Naive thymus-derived CD4-positive, alpha-beta T cell (primary cell): ENCODE measurements around the gene MAP7D3. TPM values are rescaled to one million over a fixed set of nuclear protein-coding genes. Genes with fewer than 3 reads are reported as not detected.

Source experiments
- ATAC-seq: fragments of 150-1000 bp; cut with Tn5 transposase; 2 replicates; pipeline ENCODE4 v1.10.0; 2021; ENCODE audit warnings: mild to moderate bottlenecking, moderate library complexity
- CTCF ChIA-PET: fragments of 350-600 bp; sonication (Branson Sonifier 250); formaldehyde crosslinking; loops from one replicate; lab custom pipeline; 2021; ENCODE audit warnings: antibody characterized with exemption; lab: Charles Lee
- POLR2A ChIA-PET: fragments of 350-600 bp; sonication (Branson Sonifier 250); formaldehyde crosslinking; loops from one replicate; lab custom pipeline; 2021; ENCODE audit warnings: antibody characterized with exemption, inconsistent platforms; lab: Charles Lee
- DNase-seq, 9 donors: peaks; one replicate each; pipeline versions ENCODE4 v3.0.0 to v3.0.0-alpha.2; 2020 to 2022; ENCODE audit warnings: mixed read lengths in 1 of 9
- H3K27ac ChIP-seq: one replicate; pipeline ENCODE4 v1.7.0; 2013; ENCODE audit warnings: mild to moderate bottlenecking, low read depth, low read length, moderate library complexity
- H3K27me3 ChIP-seq, 2 donors: one replicate each; pipeline ENCODE4 v1.7.0; 2013; ENCODE audit warnings: low read length in 2 of 2, mild to moderate bottlenecking in 2 of 2, moderate library complexity in 2 of 2; ENCODE audit not compliant: control insufficient read depth in 2 of 2, insufficient read depth in 2 of 2
- H3K36me3 ChIP-seq, 3 experiments: 1 replicate in 2 of 3; 2 replicates in 1 of 3; pipeline ENCODE4 v1.7.0; 2013; ENCODE audit warnings: low read length in 3 of 3, mild to moderate bottlenecking in 3 of 3, moderate library complexity in 1 of 3; ENCODE audit not compliant: insufficient read depth in 3 of 3, control insufficient read depth in 2 of 3
- H3K4me1 ChIP-seq, 2 donors: one replicate each; pipeline ENCODE4 v1.7.0; 2013; ENCODE audit warnings: low read length in 2 of 2, mild to moderate bottlenecking in 2 of 2, moderate library complexity in 1 of 2; ENCODE audit not compliant: control insufficient read depth in 2 of 2, insufficient read depth in 2 of 2
- H3K4me3 ChIP-seq: 2 replicates; pipeline ENCODE4 v1.7.0; 2013; ENCODE audit warnings: mild to moderate bottlenecking, low read length
- H3K9me3 ChIP-seq, 3 experiments: 1 replicate in 2 of 3; 2 replicates in 1 of 3; pipeline ENCODE4 v1.7.0; 2013; ENCODE audit warnings: low read length in 3 of 3; ENCODE audit not compliant: control insufficient read depth in 2 of 3
- H3K27ac Mint-ChIP-seq, 9 donors: one replicate each; pipeline ENCODE4 v1.8.0; 2020 to 2022; ENCODE audit warnings: mixed read lengths in 9 of 9, mild to moderate bottlenecking in 8 of 9, moderate library complexity in 5 of 9, inconsistent platforms in 2 of 9
- H3K27me3 Mint-ChIP-seq, 5 donors: one replicate each; pipeline ENCODE4 v1.8.0; 2021 to 2022; ENCODE audit warnings: mixed read lengths in 5 of 5, mild to moderate bottlenecking in 1 of 5
- H3K36me3 Mint-ChIP-seq, 5 donors: one replicate each; pipeline ENCODE4 v1.8.0; 2020 to 2022; ENCODE audit warnings: mixed read lengths in 5 of 5, mild to moderate bottlenecking in 3 of 5, inconsistent platforms in 1 of 5
- H3K4me1 Mint-ChIP-seq, 7 donors: one replicate each; pipeline ENCODE4 v1.8.0; 2020 to 2022; ENCODE audit warnings: mixed read lengths in 7 of 7, mild to moderate bottlenecking in 3 of 7, inconsistent platforms in 1 of 7
- H3K4me3 Mint-ChIP-seq, 10 donors: one replicate each; pipeline ENCODE4 v1.8.0; 2020 to 2022; ENCODE audit warnings: mild to moderate bottlenecking in 10 of 10, mixed read lengths in 10 of 10, moderate library complexity in 6 of 10, inconsistent platforms in 2 of 10
- H3K9me3 Mint-ChIP-seq, 11 donors: one replicate each; pipeline ENCODE4 v1.8.0; 2020 to 2022; ENCODE audit warnings: mixed read lengths in 11 of 11, mild to moderate bottlenecking in 4 of 11, inconsistent platforms in 1 of 11, moderate library complexity in 1 of 11
- intact Hi-C, 2 donors: fragments of 100-400 bp; cut with micrococcal nuclease; formaldehyde crosslinking; loops; one replicate each; pipeline ENCODE4 v1.15.1; 2023
- polyA plus RNA-seq, 2 donors: library from polyadenylated mRNA; unstranded; fragments of 300-500 nt; fragmentation: Illumina TruSeq; gene quantifications; one replicate each; pipeline ENCODE4 v1.2.3, GENCODE V29; 2021
- total RNA-seq, 6 experiments: library from RNA in 5 of 6; stranded (reverse) in 5 of 6; gene quantifications; 1 replicate in 5 of 6; 2 replicates in 1 of 6; pipeline ENCODE4 v1.2.3 and lab custom pipeline; 2021 to 2026

The MAP7D3 gene
- total and polyA plus RNA-seq, 7 experiments from 2014 or later, result 4.4 to 15.8 (median 6.3) TPM

DNA sequence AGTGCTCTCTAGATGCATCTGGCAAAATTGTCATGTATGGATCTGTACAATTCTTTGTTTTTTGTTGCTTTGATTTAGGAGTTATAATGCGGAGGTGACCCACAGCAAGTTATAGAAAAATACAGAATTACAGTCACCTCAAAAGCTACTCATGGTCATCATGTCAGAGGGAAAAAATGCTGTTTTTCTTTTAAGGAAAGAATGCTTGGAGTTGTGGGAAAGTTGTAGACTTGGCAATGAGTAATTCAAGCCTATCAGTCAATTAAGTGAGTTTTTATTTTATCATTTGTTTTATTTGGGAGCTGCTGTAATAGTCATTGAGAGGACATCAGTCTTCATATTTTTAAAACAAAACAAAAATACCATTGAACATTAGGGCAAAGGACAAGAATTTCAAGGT is 87.5 kb downstream of the MAP7D3 start:
- Mint-ChIP-seq H3K36me3 (no peaks in the 10 kb centered on the region), H3K27me3 (no peaks in the 10 kb centered on the region), H3K4me3 (no peak overlapping the region), H3K9me3 (peaks cover 0 to 2% (median 0%) of the 10 kb centered on the region in 11 donors), H3K27ac (no peak overlapping the region), H3K4me1 (peaks cover 0 to 13% (median 3%) of the 10 kb centered on the region in 7 donors)
- Histone ChIP-seq H3K27ac (no peak overlapping the region), H3K36me3 (no peaks in the 10 kb centered on the region), H3K4me1 (no peaks in the 10 kb centered on the region), H3K4me3 (no peak overlapping the region), H3K27me3 (no peaks in the 10 kb centered on the region), H3K9me3 (no peaks in the 10 kb centered on the region)
- ChIA-PET CTCF (interaction anchor here (0.7 to 3.7 kb wide), 10 partner anchors 17 to 176 kb away, joined by 3 to 60 read pairs (median 4); no protein-coding TSS in a partner anchor), POLR2A (no interaction called here)
- ATAC-seq (no peak), DNase-seq (no peak)
- intact Hi-C loops, result loop anchor here (1.0 to 5.0 kb wide), 4 partner anchors 17 to 135 kb away; partner anchors contain the start of gene FHL1 (in 1 of the 2)

Other genes with a start within 250 kb of the MAP7D3 start
- gene FHL1, start 103.9 kb downstream of the MAP7D3 start, total RNA-seq, result 10 to 100 TPM; 14.9 to 26.4 (median 22.4) TPM
- 10 to 100 TPM; 35.4 to 40.0 TPM for gene FHL1, start 103.9 kb downstream of the MAP7D3 start, polyA plus RNA-seq
- gene ADGRG4, start 49.6 kb upstream of the MAP7D3 start, total RNA-seq, result not detected
- gene ADGRG4, start 49.6 kb upstream of the MAP7D3 start, polyA plus RNA-seq, result not detected
- gene BRS3, start 236.5 kb upstream of the MAP7D3 start, total RNA-seq, result not detected
- gene BRS3, start 236.5 kb upstream of the MAP7D3 start, polyA plus RNA-seq, result not detected
- 10 to 100 TPM; 25.9 to 67.2 (median 29.0) TPM for gene HTATSF1, start 246.2 kb upstream of the MAP7D3 start, total RNA-seq
- 10 to 100 TPM; 58.8 to 75.0 TPM for gene HTATSF1, start 246.2 kb upstream of the MAP7D3 start, polyA plus RNA-seq